Dedifferentiated amniotic fluid mesenchymal stem cell (primary cell): Measurements from ENCODE around the gene OR8B4.
"Not testable (repeated sequence)": the region's sequence is repeated elsewhere in the genome, so short reads cannot be mapped to it uniquely, and the experiment has no call there.

ENCODE experiments used
- DNase-seq: peaks from one replicate; pipeline ENCODE4 v3.0.0-alpha.2; 2016; ENCODE audit errors: extremely low spot score

OR8B4 gene

DNA sequence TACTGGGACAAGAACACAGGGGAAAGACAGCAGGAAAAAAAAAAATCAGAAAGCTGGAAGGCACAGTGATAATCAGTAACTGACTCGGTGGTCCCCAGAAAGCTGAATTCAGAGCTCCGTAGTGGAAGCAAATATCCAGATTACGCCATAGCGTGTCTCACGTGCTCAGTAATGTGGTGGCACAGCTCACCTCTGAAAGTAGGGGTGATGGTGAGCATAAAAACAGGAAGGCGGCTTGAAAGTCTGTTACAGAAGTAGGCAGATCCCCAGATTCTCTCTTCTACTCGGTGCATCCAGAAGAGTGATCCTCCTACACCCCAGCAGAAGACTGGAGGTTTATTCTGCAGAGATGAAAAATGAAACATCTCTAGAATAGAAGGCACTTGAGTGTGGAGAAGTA lies 14.8 kb downstream of the OR8B4 start:
- DNase-seq: no peak

DNA sequence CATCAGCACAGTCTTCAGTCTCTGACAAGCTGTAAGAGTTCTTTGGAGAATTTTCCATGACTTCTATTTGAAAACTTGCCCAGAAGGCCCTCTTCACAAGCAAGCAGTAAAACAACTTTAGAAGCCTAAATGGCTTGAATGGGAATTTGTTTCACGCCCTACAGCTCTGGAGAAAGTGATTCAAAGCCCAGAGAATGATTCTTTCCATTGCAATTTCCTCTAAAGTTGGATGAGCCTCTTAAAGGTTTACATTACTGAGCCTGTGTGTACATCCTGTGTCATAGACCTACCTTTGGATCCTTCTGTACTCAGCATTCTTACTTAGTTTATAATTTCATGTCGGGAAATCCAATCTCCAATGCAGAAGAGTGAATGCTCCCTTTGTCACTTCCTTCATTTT lies 19.1 kb downstream of the OR8B4 start:
- DNase-seq: no peak

DNA sequence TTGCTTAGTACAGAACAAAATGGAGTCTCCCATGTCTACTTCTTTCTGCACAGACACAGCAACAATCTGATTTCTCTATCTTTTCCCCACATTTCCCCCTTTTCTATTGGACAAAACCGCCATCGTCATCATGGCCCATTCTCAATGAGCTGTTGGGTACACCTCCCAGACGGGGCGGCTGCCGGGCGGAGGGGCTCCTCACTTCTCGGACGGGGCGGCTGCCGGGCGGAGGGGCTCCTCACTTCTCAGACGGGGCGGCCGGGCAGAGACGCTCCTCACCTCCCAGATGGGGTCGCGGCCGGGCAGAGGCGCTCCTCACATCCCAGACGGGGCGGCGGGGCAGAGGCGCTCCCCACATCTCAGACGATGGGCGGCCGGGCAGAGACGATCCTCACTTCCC lies 21.5 kb downstream of the OR8B4 start:
- not testable (repeated sequence) for DNase-seq

DNA sequence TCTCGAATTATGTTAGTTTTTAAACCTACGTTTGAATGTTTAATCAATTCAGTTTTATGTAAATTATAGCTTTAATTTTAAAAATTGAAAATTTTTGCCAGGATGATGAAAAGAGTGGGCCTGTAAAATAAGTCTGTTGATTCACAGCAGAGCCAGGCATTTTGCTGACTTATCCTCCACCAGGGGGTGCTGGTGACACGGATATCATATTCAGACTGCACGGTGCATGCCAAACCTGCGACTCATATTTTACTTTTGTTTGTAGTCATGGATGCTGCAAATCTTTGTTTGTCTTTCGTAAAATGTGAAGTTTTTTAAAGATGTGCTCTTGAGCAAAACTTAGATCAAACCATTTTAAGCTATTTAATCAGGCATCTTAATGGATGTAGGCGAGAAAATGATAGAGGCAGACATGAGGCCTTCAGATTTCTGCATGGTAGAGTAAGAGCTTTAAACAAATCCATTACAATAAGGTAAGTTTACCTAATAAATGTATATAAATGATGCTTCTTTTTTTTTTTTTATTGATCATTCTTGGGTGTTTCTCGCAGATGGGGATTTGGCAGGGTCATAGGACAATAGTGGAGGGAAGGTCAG lies 22.2 kb downstream of the OR8B4 start:
- peak; percentile 91 for DNase-seq

DNA sequence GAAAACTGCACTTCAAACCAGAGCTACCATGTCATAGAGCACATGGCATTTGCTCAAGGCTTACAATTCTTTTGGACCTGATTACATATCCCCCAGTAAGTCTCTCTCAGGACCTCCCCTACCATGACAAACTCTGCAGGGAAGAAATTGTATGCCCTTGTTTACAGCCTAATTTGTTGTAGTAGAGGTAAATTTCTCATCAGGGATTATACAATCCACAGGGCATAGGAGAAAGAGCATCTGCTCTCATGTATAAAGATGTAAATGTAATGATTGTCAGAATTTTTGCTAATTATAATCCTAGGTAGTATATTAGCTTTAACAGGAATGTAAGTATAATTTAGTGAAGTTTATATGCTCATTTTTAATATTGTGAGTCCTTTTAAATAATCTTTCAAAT lies 25.7 kb downstream of the OR8B4 start, which contains the start of gene OR8B3:
Gene OR8B3, minus strand, starts transcription at position 101 of the 400 bp plus-strand sequence. CDS start 1,673 bp downstream, outside the sequence.
- DNase-seq: no peak

DNA sequence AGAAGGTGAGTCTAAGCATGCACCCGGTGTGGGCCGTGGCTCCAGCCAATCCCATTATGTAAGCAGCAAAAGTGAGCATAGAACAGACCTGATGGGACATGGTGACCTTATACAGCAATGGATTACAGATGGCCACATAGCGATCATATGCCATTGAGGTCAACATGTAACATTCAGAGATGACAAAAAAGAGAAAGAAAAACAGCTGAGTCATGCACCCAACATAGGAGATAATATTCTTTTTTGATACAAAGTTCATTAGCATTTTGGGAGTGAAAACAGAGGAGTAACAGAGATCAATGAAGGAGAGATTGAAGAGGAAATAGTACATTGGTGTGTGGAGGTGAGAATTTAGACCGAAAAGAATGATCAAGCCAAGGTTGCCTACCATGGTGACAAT lies 27.8 kb downstream of the OR8B4 start:
- not testable (repeated sequence) for DNase-seq

DNA sequence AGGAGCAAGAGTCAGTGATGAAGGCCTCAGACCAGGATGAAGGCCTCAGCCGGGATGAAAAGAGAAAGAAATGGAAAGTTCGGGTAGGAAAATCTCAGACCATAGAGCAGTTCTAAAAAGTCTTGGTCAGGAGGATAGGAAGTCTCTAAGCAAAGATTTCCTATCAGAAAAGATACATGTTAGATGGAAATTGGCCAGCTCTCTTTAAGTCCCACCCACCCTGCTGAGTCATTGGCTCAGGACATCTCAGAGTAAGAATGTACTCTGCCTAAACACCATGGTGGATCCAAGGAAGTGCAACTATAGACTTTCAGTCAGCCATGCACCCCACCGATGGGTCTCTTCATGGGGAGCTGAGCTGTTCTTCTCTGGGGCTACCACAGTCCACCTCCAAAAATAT lies 30.3 kb downstream of the OR8B4 start:
- DNase-seq: no peak

DNA sequence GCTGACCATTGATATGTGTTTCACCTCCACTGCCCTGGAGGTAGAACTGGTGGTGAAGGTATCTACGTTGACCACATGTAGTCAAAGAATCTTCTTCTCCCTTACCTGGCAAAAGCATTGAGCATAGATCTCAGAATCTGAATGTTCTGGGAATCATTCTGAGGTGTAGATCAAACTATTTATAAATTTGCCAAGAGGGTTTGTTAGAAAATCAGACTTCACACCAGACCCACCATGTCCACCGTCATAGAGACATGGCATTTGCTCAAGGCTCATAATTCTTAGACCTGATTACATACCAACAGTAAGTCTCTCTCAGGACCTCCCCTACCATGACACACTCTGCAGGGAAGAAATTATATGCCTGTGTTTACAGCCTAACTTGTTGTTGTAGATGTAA lies 40.3 kb downstream of the OR8B4 start, which contains the start of gene OR8B2:
Gene OR8B2, minus strand, starts transcription at position 101 of the 400 bp plus-strand sequence. CDS start 1,156 bp downstream, outside the sequence.
- no peak for DNase-seq

DNA sequence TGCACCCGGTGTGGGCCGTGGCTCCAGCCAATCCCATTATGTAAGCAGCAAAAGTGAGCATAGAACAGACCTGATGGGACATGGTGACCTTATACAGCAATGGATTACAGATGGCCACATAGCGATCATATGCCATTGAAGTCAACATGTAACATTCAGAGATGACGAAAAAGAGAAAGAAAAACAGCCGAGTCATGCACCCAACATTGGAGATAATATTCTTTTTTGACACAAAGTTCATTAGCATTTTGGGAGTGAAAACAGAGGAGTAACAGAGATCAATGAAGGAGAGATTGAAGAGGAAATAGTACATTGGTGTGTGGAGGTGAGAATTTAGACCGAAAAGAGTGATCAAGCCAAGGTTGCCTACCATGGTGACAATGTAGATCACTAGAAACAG lies 41.8 kb downstream of the OR8B4 start:
- not testable (repeated sequence) for DNase-seq

DNA sequence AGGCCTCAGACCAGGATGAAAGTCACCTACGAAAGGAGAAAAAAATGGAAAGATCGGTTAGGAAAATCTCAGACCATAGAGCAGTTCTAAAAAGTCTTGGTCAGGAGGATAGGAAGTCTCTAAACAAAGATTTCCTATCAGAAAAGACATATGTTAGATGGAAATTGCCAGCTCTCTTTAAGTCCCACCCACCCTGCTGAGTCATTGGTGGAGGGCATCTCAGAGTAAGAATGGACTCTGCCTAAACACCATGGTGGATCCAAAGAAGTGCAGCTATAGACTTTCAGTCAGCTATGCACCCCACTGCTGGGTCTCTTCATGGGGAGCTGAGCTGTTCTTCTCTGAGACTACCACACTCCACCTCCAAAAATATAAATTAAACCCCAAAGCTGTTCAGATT lies 44.1 kb downstream of the OR8B4 start:
- no peak for DNase-seq

DNA sequence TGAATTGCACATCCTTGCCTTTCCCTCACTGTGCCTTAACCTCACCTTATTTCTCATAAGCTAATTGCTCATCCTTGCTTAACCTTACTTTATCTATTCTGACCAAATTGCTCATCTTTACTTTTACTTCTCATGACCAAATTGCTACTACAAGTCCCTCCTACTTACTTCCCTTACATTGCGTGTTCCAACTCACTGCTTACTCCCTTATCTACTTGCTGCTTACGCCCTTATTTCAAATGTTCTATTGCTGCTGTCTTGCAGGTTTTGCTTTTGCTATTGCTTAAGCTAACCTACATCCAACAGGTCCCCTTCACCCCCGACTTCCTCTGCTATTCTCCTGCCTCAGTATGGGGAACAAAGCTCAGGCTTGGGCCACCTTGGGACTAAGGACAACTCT lies 48.4 kb downstream of the OR8B4 start:
- no peak for DNase-seq
